A549 treated with ZK216348 at 1 μM for 4 hours (cell line): ENCODE results near the gene RALGAPA2. TPM values are rescaled to one million over a fixed set of nuclear protein-coding genes. Genes with fewer than 3 reads are reported as not detected.

Experiments
- total RNA-seq: library from RNA; stranded (reverse); fragments of 200-300 nt; extraction: Qiagen RNA extraction; gene quantifications from 5 replicates; pipeline ENCODE4 v1.2.3, GENCODE V29; 2022; ENCODE audit warnings: low read depth

Gene RALGAPA2
- total RNA-seq, result 1.1 to 1.8 TPM (median 1.6 TPM) in 5 replicates

DNA sequence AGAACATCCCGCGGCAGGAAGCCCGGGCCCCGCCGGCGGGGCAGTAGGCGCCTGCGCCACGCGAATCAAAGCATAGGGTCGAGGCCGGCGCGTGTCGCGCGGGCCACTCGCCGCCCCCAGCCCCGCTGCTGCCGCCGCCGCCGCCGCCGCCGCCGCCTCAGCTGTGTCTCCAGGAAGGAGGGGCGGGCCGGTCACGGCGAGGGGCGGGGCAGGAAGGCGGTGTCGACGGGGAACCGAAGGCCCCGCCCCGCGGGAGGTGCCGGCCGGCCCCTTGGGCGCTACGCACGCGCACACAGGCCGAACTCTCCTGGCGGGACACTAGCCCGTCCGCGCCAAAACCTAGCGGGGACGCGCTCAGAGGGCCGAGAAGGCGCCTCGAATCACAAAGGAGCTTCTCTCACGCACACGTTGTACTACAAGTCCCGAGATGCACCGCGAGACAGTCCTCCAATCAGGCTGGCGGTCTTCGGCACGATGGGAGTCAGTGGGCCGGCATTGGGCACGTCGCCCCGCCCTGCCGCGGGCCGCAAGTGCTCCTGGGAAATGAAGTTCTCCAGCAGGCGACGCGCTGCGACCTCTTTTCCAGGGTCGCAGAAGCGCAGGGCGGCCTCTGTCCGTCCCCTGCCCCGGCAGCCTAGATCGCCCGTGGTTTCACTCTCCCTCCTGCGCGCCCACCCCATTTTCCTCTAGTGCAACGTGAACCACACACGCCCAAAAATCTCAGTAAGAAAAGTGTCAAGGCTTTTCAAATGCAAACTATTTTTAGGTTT is at the start of gene RALGAPA2:
TSS of gene RALGAPA2 (minus strand) at position 171 of the 770 bp plus-strand sequence. CDS start at position 7, 164 bp downstream.

DNA sequence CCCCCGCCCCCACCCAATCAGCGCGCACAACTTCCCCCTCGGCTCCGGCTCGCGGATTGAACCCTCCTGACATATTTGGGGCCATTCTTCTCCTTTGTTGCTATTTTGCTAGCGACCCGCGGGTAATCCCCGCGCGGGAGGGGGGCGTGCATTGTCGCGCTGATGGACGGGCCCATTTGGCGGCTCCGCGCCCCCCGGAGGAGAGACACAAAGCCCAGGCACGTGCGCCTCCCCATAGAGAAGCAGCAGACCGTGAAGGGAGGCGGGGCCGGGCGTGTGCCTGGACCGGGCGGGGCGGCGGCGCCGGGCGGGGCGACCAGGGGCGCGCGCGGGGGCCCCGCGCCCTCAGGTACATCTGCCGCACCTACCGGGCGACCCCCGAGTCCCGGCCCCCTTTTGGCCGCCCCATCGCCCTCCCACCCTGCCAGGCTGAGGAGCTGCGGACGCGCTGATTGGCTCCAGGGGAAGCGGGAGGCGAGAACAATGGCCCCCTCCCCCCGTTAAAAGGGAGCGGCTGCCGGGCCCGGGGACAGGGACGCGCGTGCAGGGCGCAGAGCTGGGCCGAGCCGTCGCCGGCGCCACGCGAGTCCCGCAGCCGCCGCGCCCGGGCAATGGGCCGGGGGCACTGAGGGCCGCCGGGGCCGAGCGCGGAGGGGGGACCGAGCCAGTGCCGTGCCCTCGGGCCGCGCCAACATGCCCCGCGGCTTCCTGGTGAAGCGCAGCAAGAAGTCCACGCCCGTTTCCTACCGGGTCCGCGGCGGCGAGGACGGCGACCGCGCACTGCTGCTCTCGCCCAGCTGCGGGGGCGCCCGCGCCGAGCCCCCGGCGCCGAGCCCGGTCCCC is 344.6 kb downstream of the RALGAPA2 start, which contains the start of gene INSM1:
TSS of gene INSM1 (plus strand) at position 530 of the 843 bp plus-strand sequence. CDS start at position 694, 164 bp downstream.

